HG02763 (cell line): ENCODE measurements around the gene SLC1A7.

Experiments used
- ATAC-seq: cut with Tn5 transposase; IDR thresholded peaks from one replicate; pipeline ENCODE4 v1.9.1; 2021; ENCODE audit warnings: mild to moderate bottlenecking, moderate library complexity; ENCODE audit not compliant: unreplicated experiment

SLC1A7 gene

DNA sequence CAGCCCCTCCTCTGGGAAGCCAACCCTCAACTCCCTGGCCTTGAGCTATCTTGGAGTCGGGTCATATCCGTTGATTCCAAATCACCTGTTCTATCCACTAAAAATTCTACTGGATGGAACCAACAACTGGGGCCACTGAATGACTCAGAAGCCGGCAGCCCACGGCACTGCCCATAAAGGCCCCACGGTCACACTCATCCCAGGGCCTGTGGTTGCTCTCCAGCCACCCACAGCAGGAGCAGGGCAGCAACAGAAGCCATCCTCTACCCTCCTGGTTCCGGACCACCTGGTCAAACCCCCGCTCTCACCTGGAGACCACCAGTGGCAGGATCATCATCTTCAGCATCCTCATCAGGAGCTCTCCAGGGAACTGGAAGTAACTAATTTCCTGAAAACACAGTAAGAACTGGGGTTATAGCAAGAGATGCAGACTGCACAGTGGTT lies 8.4 kb downstream of the SLC1A7 start:
- no peak for ATAC-seq

DNA sequence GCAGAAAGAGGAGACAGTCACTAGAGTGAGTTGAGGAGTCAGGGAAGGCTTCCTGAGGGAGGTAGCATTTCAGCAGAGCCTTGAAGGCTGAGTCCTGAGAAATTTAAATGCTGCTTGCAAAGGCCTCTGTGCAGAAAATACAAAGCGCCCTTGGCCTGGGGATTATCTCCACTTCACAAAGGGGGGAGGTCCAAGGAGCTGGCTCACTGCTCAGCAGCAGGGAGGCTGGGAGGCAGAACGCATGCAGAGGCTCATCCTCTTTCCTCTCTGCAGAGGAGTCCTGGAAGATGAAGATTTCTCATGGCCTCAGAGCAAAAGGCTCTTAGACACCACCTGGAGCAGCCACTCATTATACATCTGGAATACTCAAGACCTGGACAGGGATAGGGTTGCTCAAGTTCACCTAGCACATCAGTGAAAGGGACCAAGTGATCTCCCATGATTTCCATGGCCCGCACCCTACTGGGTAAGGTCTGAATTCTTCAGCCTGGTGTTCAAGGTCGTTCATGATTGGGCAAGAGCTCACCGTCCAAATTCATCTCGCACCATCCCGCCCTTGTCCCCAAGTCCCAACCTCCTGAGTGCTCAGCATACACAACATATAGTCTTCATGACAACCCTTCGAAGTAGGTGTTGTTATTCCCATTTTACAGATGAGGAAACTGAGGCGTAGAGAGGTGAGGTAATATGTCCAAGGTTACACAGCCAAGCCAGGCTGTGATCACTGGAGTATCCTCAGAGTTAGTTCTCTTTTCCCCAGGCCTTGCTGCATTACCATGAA lies 9.0 kb downstream of the SLC1A7 start:
- ATAC-seq: no peak

DNA sequence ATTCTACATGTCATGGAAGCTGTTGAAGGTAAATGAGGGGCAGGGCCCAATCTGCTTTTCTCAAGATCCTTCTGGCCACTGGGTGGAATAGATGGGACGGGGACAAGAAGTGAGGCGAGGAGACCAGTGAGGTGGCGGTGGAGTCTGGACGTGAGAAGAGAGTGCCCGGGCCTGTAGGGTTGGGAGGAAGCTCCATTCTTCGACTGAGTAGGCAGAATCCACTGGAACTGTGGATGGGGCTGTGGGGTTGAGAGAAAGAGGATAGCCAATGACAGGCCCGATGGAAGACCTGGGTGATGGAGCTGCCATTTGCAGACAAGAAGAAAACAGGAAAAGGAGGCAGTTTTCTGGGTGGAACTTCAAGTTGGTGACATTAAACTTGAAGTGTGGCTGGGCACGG lies 10.3 kb downstream of the SLC1A7 start:
- ATAC-seq: no peak

DNA sequence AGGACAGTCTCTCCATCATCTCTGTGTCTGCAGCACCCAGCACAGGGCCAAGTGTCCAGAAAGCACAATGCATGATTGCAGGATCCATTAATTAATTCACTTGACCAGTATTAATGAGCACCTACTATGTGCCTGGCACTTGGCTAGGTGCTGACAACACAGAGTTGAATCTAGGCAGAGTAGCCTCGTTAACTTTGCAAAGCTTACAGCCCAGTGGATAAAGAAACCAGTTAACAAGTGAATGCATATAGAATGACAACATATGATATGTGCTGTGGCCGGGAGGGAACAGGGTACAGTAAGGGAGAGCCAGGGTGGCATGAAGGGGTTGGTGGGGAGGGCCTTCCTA lies 10.9 kb downstream of the SLC1A7 start:
- no peak for ATAC-seq

DNA sequence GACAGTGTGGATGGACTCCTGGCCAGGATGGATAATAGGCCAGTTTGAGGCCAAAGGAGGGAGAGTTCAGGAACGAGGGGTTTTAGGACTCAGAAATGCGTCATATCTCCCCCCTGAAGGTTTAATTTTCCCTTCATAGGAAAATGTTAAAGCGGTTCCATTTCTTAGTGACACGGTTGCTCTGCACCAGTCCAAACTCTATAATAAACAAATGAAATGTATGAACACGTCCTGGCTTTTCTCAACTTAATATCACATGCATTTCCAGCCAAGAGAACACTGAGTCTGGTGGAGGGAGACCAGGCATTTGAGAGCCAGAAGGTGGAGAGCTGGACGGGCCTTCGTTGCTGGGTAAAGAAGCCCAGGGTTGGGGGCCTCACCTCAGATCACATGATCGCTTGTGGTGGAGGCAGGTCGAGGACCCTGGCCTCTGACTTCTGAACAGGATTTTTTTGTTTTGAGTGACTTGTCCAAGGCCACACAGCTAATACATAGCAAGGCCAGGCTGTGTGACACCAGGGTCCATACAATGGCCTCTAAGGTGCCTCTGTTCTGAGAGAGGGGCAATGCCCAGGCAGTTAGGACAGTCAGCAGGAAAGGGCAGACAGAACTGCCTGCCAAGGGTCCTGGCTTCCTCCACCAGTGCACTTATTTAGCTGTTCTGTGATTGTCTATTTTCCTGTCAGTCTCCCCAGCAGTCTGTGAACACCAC lies 11.4 kb downstream of the SLC1A7 start:
- ATAC-seq: no peak

DNA sequence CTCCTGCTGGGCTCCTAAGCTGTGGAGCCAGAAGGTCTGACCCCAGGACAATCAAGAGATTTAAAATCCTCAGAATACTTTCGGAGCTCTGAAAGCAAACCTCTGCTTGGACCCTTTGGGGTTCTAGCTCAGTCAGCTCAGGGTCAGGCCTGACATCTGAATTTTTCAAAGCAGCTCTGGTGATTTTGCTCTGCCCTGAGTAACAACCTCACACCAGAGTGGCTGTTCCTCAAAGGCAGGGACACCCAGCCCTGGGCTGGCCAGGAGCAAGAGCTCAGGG lies 11.9 kb downstream of the SLC1A7 start:
- no peak for ATAC-seq

DNA sequence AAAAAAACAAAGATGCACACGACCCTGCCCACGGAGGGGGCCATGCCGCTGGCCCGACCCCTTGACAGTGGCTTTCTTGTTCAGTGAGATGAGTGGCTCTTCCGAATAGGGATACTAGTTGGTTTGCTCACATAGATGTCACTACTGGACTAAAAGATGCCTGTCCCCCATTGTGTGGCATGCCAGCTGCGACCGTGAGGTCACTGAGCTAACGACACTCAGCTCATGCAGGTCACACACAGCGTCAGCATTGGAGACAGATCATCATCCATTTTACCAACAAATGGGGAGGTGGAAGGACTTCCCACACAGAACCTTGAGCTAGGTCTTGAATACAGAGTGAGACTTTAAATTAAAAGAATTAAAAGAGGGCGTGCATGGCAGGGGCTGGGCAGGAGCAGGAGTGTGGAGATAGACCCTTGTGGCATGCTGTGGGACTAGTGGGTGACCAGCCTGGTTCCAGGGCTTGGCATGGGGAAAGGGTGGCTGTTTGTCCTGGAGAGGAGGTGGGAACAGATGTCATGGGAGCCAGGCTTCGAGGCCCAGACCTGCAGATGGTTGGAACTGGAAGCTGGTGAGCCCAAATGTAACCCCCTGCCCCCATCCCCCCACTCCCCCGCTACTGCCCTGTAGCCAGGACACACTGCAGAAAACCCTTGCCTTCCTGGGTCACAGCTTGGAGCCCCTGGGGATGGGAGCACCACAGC lies 12.4 kb downstream of the SLC1A7 start:
- ATAC-seq: no peak

DNA sequence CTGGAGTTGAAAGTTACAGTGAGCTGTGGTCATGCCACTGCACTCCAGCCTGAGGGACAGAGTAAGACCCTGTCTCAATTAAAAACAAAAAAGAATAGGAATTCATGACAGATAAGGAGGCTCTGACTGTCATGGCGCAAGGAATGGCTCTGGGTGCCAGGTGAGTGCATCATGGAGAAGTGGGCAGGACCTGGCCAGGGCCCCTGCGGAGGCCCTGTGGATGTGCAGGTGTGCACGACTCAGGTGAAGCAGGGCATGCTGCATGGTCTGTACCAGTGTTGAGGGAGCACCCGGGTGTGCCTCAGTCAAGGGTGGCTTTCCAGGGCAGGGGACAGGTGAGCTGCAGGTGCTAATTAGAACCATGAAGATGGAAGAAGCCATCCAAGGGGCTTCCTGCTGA lies 14.0 kb downstream of the SLC1A7 start:
- no peak for ATAC-seq

DNA sequence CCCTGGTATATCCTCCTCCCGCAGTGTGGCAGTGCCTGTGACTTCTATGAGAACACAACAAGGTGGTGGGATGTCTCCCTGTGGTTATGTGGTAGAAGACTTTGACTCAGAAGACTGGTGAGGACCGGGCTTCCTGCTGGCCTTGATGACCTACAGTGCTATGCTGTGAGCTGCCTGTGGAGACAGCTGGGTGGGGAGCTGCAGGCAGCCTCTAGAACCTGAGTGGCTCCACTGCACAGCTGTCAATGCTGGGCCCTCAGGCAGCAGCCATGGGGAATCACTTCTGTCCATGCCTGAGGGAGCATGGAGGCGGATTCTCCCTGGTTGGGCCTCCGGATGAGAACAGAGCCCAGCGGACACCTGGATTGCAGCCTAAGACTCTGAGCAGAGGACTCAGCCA lies 14.9 kb downstream of the SLC1A7 start:
- no peak for ATAC-seq

DNA sequence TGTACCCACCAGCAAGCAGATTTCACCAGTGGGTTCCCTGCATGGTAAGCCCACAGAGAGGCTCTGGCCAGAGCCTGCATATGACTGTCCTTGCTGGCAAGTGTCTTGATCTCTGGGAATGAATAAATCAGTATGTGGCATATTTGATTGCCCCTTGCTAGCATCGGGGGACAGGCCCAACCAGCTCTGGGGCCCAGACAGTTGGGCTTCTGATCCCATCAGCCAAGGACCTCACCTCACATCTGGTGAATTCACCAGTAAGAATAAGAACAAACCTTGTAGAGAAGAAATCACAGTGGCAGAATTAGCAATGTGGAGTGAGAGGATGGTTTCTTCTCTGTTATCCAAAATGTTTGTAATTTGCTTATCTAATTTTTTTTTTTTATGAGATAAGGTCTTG lies 15.9 kb downstream of the SLC1A7 start:
- no peak for ATAC-seq

DNA sequence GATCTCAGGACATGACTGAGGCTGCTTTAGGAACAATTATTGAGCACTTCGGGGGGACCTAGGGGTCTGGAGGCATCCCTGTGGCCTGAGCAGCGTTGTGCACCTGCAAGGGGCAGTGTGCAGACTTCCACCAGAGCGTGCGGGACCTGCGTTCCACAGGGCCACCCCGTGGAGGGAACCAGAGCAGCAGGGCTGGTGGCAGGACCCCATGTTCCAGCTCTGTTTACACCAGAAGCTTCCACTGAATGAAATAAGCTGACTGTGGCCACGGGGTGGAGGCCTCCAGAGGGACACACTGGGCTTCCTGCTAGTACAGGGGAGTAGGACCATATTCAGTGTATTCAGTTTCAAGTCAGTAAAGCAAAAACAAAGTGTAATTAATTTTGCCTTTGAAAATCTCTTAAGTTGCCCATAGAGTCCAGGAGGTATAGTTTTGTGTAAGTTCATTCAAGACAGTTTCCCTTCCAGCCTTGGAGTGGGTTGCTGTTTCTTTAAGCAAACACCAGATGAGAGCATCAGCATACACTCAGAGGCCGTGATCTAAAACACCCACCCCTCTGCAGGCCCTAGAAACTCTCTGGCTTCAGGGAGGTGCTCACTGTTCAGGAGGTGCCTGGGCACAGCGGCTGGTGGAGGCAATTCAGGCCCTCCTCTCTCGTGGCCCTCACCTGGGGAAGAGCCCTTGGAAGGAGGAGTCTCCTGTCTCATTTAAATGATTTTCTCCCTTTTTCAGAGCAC lies 16.6 kb downstream of the SLC1A7 start:
- no peak for ATAC-seq

DNA sequence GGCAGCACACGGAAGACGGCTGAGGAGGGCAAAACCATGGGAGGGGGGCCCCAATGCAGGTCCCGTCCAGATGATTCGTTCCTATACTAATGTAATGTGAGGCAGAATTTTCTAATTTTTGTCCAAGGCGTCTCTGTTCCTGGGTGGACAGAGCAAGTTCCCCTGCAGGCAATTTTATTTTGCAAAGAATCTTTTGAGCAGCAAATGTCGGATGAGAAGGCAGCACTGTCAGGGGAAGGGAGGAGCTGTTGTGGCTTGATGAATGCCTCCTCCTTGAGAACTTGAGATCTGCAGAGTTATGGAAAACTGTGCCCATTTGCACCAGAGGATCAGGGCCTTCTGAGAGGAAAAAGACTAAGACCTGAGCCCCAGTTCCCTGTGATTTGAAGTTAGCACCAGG lies 17.3 kb downstream of the SLC1A7 start:
- ATAC-seq: no peak

DNA sequence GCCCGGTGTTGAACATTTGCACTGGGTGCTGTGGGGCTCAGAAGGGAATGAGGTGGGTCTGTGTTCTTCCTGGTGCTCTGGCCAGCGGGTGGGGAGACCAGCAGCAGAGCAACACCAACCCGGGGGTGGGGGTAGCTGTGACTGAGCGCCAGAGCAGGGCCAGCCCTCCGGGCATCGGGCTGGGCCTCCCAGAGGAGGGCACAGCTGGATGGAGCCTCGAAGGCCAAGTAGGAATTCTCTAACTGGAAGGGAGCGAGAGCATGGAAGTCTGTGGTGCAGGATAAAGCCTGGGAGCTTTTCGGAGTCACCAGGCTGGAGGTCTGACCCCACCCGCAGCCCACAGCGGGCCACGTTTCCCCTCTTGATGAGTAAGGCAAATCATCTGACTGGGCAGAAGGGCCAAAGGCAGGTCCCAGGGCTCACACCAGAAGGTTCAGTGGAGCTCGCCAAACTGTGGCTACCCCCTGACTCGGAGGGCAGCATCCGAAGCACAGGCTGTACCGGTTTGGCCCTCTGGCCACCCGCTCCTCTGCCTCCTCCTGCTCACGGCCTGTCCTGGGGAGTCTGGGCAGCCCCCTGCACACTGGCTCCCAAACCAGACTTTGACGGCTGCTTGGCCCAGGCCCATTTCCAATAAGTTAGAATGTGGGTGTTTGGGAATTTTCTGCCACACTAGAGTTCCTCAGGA lies 18.8 kb downstream of the SLC1A7 start:
- no peak for ATAC-seq

DNA sequence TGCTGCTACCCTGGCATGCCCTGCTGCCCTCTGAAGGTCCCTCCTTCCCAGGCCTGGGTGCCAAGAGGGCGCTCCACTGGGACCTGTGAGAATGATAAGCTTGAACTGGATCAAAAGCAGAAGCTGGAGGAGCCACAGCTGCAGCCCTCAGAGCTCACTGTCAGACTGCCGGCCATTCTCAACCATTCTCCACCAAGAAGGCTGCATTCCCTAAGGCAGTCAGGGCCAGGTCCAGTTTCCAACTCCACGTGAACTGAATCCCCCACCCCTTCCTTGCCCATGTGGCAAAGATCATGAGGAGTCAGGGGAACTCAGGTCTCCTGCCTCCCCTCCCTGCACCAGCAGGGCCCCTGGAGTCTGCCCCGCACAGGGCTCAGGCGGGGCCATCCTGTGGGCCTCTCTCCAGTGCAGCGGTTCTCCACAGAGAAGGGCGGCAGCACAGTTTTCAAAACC lies 19.5 kb downstream of the SLC1A7 start:
- no peak for ATAC-seq

DNA sequence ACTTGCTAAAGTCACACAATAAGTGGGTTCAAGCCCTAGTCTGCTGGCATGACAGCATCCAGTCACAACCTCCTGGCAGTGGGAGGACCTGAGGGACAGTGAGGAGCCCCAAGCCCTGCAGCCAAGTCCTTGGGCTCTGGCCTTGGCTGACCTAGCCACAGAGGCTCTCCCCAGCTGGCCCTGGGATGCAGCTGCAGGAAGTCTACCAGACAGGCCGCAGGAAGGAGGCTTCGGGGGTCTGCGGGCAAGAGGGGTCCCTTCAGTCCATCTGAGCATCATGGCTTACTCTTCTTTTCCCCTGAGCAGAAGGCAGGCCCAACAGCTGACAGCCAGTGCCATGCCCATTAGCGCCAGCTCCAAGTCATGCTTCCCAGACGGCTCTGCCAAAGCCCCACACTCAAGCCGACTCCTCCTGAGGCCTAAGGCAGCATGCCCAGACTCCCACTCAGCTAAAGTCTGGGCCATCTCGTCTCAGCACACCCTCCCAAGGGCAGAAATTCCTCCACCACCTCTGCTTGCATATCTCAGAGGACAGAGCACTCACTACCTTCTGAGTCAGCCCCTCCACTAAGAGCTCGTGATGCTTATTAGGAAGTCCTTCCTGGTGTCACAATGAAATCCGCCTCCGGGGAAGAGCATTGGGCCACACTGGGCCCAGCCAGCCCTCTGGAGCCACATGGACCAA lies 20.1 kb downstream of the SLC1A7 start:
- ATAC-seq: no peak

DNA sequence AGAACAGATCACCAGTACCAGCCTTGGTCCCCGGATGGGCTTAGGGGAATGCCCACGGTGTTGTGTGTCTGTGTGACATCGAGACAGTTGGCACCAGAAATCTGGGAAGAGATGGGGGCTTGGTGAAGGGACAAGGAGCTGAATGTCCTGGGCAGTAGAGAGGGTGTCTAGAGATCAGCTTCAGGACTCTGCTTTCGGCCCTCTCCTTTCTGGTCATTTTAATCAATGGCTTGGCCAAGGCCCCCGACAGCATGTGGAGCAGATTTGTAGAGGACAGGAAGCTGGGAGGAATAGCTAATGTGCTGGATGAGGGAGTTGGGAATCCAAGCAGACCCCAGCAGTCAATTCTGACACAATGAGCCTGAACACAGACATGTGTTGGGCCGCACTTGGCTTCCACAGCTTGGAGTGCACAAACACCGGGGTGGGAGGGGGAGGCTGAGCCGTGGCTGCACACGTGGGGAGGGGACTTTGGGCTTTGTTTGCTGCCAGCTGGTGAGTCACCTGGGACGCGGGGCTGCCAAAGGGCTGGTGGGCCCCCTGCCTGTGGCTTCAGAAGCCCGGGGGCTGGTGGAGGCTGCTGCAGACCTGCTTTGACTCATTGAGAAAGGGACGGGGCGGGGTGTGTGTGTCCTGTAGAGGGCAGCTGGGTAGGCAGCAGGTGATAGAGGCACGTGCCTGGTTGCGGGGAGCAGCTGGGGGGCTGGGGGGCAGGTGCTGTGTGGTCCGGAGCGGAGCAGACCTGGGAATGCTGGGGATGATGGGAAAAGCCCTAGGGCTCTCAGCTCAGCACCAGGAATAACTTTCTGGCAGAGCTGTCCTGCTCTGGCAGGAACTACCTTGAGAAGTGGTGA lies 20.9 kb downstream of the SLC1A7 start:
- no peak for ATAC-seq

DNA sequence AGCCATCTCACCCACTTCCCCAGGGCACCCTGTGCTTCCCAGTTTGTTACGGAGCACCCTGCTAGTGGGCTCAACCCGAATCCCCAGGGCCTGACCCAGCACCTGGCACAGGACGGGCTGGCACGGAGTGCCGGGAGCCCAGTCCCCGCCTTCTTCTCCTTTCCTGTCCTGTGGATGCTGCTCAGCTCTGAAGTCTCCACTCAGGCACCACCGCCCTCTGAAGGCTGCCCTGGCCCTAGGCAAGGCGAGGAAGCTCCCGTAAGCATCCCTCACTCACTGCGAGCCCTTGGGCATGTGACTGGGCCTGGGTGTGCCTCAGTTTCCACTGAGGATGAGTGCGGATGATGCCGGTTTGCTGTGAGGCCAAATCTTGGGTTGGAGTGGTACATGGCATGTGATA lies 21.8 kb downstream of the SLC1A7 start:
- ATAC-seq: no peak

DNA sequence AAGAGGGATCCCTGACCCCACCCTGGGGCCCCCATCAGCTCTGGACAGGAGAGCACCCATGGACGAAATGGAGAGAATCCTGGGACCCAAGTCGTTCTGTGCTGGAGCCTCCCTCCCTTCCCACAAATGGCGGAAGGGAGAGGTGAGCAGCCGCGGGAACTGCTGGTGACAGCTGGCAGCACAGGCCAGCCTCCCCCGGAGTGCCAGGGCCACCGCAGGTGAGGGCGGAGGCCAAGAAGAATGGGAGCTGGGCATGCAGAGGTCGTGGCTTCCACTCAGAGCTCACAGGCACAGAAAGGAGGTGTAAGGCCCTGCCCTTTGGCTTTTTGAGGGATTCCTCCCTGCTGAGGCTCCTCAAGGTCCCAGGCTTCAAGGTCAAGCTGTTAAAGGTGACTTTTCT lies 24.6 kb downstream of the SLC1A7 start:
- ATAC-seq: no peak

DNA sequence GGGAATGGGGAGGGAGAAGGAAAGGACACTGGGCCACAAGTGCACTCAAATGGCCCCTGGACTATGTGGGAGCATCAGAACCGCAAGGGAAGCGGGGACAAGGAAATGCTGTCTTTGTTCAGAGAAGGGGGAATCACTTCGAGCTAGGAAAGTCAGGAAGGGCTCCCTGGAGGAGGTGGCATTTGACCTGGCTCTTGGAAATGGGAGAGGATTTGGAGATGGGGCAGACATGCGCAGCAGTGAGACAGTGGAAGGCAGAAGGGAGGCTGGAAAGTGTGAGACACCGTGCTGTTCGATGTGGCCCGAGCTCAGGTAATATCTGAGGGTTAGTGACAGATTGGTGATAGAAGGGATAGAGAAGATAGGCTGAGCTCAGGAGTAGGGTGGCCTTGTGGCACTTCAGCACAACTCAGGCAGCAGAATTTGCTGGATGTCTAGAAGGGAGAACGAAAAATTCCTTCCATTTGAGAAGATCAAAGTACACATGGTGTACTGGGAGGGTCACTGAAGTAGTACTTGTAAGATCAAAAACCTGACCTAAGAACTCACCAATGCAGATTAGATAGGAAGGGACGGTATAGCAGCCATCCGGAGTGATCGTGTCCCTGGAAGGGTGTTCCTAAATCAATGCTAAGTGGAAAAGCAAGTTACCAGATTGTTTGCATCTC lies 25.4 kb downstream of the SLC1A7 start:
- no peak for ATAC-seq
